PC-3 (cell line): ENCODE results near the gene SLC10A7.

Source experiments
- EZH2 ChIP-seq: fragments of 300-600 bp; sonication (generic); IDR thresholded peaks from one replicate; pipeline ENCODE4 v1.6.1; 2017; ENCODE audit warnings: antibody characterized with exemption, mild to moderate bottlenecking, low read length; ENCODE audit not compliant: unreplicated experiment
- EZH2phosphoT487 ChIP-seq: fragments of 300-600 bp; sonication (generic); IDR thresholded peaks from 2 replicates; pipeline ENCODE4 v1.6.1; 2018; ENCODE audit warnings: mild to moderate bottlenecking, antibody characterized with exemption, low read length, borderline replicate concordance
- TF ChIP-seq, protein P1 (sequence below): fragments of 300-600 bp; sonication (generic); conservative IDR thresholded peaks from 2 replicates; pipeline ENCODE4 v1.5.1; 2017; ENCODE audit warnings: antibody characterized with exemption, low read depth, mild to moderate bottlenecking, low read length

DNA sequence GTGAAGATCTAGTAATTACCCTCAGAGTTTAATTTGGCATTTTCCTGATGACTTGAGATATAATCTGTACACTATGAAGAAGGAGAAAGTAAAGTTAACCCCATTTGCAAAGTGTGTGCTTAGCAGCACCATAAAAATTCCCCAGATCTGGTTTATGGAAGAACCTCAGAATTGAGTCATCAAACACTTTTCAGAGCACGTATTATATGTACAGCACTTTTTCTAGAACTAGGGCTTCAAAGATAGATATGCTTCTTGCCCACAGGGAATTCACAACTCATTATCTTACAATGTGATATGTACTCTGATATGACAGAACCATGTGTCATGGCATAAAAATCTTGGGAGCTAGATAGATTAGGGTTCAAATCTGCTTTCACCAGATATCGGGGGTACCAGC, 150.9 kb downstream of the SLC10A7 start:
- TF ChIP-seq, protein P1, sequence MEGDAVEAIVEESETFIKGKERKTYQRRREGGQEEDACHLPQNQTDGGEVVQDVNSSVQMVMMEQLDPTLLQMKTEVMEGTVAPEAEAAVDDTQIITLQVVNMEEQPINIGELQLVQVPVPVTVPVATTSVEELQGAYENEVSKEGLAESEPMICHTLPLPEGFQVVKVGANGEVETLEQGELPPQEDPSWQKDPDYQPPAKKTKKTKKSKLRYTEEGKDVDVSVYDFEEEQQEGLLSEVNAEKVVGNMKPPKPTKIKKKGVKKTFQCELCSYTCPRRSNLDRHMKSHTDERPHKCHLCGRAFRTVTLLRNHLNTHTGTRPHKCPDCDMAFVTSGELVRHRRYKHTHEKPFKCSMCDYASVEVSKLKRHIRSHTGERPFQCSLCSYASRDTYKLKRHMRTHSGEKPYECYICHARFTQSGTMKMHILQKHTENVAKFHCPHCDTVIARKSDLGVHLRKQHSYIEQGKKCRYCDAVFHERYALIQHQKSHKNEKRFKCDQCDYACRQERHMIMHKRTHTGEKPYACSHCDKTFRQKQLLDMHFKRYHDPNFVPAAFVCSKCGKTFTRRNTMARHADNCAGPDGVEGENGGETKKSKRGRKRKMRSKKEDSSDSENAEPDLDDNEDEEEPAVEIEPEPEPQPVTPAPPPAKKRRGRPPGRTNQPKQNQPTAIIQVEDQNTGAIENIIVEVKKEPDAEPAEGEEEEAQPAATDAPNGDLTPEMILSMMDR: no peak
- TF ChIP-seq EZH2: no peak
- no peak for TF ChIP-seq EZH2phosphoT487
